ENCODE results near the gene PLAAT3. TPM values are rescaled to one million over a fixed set of nuclear protein-coding genes. Genes with fewer than 3 reads are reported as not detected.
"Not testable (repeated sequence)": the region's sequence is repeated elsewhere in the genome, so short reads cannot be mapped to it uniquely, and the experiment has no call there.

The PLAAT3 gene
- total RNA-seq, 1 experiment from 2014 or later: 198 TPM

DNA sequence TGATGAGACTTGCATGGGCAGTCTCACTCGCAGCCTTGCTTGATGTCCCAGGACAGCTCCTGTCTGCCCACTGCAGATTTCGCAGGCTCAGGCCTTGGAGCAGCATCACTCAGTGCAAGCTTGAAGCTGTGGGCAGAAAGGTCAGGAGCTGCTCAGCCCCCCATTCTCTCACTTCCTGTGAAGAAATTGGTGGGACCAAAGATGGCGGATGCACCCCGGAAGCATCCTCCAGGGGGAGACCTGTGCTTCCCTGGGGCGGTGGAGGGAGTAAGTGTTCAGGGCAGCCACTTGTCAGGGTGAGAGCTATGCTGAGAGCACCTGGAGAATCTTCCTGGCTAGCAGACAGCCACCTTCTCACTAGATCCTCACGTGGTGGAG is 62.4 kb downstream of the PLAAT3 start:
- no peak for DNase-seq (ENCODE audit: low read depth)
- in situ Hi-C loops (cut with HindIII; ENCODE audit: low pct_unique_long_range_greater_than_20kb, low sequenced_read_pairs): no loop called here

DNA sequence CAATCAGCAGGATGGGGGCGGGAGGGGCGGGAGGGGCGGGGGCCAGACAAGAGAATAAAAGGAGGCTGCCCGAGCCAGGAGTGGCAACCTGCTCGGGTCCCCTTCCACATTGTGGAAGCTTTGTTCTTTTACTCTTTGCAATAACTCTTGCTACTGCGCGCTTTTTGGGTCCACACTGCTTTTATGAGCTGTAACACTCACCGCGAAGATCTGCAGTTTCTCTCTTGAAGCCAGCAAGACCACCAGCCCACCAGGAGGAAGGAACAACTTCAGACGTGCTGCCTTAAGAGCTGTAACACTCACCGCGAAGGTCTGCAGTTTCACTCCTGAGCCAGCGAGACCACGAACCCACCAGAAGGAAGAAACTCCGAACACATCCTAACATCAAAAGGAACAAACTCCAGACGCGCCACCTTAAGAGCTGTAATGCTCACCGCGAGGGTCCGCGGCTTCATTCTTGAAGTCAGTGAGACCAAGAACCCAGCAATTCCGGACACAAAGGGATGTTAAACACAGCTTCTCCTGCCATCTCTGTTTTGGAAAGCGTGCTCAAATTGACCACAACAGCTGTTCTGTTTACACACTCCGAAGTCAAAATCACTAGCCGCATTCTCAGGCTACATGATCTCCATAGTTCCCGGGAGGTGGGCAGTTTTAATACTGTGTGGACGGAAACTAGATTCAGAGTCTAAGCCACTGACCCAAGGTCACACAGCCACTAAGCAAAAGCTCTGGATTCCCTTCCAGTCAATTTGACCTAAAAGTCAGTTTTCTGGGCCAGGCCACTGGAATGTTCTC is 62.9 kb downstream of the PLAAT3 start:
- in situ Hi-C loops (cut with HindIII; ENCODE audit: low pct_unique_long_range_greater_than_20kb, low sequenced_read_pairs): no loop called here
- DNase-seq (ENCODE audit: low read depth): no peak

DNA sequence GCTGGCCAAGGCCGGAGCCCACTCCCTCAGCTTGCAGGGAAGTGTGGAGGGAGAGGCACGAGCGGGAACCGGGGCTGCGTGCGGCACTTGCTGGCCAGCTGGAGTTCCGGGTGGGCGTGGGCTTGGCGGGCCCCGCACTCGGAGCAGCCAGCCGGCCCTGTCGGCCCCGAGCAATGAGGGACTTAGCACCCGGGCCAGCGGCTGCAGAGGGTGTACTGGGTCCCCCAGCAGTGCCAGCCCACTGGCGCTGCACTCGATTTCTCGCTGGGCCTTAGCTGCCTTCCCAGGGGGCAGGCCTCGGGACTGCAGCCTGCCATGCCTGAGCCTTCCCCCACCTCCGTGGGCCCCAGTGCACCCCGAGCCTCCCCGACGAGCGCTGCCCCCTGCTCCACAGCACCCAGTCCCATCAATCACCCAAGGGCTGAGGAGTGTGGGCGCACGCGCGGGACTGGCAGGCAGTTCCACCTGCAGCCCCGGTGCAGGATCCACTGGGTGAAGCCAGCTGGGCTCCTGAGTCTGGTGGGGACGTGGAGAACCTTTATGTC is 64.0 kb downstream of the PLAAT3 start:
- DNase-seq (ENCODE audit: low read depth); in situ Hi-C loops (cut with HindIII; ENCODE audit: low pct_unique_long_range_greater_than_20kb, low sequenced_read_pairs): not testable (repeated sequence)

DNA sequence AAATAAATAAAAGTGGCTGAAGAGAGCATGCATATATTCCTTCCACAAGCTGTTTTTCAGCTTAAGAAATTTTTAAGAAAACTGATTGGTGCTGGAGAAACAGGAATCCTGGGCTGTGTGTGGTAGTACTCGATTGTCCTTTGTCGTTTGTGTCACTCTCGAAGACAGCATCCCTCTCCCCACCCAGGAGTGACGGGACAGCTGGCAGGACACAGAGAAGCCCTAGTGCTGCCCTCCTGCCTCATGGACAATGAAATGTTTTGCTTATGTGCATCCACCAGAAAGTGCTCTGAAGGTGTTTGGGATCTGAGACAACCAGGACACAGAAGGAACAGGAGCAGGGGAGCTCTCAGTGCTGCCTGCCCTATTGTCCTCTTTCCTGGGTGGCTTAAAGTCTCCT is 64.8 kb downstream of the PLAAT3 start:
- in situ Hi-C loops (cut with HindIII; ENCODE audit: low pct_unique_long_range_greater_than_20kb, low sequenced_read_pairs): no loop called here
- no peak for DNase-seq (ENCODE audit: low read depth)

DNA sequence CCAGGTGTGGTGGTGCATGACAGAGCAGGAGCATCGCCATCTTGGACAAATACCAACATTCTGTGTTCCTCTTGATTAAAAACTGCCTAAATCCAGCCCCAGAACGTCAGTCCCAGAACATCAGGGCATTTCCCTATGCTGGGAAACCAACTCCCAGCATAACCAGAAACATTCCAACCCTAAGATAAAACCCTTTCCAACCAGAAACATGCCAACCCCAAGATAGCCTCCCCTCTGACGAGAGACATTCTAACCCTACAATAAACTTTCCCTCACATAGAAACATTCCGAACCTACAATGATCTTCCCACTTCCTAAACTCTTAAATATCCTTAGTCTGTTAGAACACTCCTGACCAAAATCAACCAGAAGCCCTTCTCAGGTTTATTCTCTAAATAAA is 66.1 kb downstream of the PLAAT3 start:
- in situ Hi-C loops (cut with HindIII; ENCODE audit: low pct_unique_long_range_greater_than_20kb, low sequenced_read_pairs): no loop called here

DNA sequence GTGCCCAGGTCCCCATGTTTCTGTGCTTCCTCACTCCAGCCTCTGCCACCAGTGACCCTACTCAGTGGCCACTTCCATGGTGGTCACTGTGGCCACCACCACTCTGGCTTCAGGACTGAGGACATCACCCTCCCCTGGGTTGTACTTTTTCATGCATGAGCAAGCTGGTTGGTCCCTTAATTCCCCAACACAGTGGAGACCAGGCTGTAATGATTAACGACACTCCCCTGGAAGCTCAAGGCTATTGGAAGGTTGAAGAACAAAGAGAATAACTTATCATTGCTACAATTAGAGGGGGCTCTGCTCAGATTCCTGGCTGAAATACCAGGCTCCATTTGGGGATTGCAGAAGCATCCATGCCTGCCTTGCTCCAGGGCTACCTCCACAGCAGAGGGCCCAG is 67.2 kb downstream of the PLAAT3 start:
- in situ Hi-C loops (cut with HindIII; ENCODE audit: low pct_unique_long_range_greater_than_20kb, low sequenced_read_pairs): no loop called here
- DNase-seq (ENCODE audit: low read depth): no peak

More for the DNA sequence above, 66.1 kb downstream of the PLAAT3 start:
- DNase-seq (ENCODE audit: low read depth): no peak

DNA sequence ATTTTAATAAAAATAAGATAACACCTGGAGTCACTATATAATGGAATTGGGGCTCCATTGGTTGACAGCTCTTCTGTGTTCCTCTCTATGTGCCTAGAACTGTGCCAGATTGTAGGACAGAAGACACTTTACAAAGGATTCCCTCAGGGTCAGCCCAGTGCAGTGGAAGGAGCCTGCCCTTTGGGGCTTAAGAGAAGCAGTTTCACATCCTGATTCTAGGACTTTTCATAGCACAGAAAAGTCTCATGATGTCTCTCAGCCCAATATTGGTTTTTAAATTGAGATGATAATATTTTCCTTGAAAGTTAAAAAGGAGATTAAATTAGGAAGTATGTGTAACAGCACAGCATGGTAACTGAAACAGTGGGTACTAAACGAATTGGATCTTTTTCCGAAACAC is 70.5 kb downstream of the PLAAT3 start:
- DNase-seq (ENCODE audit: low read depth): no peak
- in situ Hi-C loops (cut with HindIII; ENCODE audit: low pct_unique_long_range_greater_than_20kb, low sequenced_read_pairs): no loop called here

DNA sequence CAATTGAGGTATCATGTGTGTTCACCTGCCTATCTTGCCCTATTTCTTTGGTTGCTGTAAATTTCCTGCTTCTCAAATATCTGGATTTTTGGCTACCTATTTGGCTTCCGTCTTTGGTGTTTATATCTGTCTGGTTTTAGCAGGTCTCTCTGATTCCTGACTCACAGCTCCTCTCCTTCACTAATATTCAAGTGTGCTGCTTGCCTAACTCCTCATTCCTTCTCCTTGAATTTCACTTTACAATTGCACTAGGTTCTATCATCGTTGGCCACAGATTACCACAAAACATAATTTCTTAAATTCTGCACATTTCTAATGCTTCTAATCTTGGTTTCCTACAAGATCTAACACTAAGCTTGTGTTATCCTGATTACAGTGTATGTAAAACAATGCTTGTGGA is 71.7 kb downstream of the PLAAT3 start:
- in situ Hi-C loops (cut with HindIII; ENCODE audit: low pct_unique_long_range_greater_than_20kb, low sequenced_read_pairs); DNase-seq (ENCODE audit: low read depth): not testable (repeated sequence)

DNA sequence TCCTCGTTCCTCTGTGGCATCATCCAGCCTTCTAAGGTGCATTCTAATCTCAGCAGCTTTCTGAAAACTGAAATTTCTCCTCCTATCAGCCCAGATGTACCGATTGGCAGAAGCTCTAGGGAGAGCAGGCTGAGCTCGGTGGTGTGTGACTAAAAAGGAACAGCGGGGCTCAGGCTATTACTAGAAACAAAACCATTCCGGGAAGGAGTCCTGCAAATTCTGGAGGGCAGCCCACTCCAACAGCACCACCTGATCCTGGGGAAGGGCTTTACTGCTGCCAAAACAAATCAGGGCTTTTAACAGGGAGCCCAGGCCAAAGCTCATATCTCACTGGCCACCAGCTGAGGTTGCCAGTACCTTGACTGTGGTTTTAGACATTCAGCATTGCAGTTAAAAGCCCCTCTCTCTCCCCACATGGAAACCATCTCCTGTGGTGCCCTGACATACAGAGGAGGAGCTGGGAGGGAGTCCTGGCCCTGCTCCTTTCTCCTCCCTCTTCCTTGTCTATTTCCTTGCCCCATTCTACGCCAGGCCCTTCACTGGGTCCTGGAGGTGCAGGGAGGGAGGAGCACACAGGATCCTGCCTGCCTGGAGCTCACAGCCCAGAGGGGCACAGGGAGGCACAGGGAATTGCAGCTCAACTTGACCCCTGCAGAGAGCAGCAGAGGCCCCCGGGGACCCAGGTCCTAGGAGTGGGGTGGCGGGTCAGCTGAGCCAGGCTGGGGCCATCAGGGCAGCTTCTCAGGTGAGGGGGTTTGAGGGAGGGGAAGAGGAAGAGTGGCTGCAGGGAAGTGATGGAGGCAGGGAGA is 76.7 kb downstream of the PLAAT3 start:
- DNase-seq (ENCODE audit: low read depth): peak; percentile 28
- in situ Hi-C loops (cut with HindIII; ENCODE audit: low pct_unique_long_range_greater_than_20kb, low sequenced_read_pairs): no loop called here

DNA sequence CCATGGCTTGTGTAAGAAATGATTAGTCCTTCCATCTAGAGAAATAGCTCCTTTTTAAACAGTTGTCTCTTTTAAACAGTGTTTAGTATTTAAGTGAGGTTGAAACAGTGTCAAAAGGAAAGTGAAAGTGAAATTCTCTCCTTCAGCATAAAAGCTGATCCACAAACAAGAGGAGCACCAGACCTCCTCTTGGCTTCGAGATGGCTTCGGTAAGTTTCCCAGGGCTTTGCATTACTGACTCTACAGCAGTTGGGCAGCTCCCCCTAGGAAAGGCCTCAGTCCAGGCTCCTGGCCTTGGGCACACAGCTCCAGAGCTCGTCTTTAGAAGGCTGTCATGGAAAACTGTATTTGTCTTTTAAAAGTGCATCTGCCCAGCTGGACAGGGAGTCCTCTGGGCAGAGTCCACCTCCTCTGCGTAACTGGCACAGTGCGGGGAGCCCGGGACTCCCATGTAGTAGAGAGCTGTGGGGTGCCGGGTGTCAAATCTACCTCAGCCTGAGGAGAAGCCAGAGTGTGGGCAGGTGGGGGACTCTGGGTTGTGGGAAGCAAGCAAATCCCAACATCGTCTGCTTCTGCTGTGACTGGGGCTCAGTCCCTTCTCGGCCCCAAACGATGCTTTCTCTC is 77.5 kb downstream of the PLAAT3 start, which contains the start of gene PLAAT4:
Gene PLAAT4 (plus strand): TSS at position 140 of the 624 bp plus-strand sequence. CDS start 61 bp downstream, at position 201.
- DNase-seq (ENCODE audit: low read depth): peak; percentile 35
- in situ Hi-C loops (cut with HindIII; ENCODE audit: low pct_unique_long_range_greater_than_20kb, low sequenced_read_pairs): no loop called here

DNA sequence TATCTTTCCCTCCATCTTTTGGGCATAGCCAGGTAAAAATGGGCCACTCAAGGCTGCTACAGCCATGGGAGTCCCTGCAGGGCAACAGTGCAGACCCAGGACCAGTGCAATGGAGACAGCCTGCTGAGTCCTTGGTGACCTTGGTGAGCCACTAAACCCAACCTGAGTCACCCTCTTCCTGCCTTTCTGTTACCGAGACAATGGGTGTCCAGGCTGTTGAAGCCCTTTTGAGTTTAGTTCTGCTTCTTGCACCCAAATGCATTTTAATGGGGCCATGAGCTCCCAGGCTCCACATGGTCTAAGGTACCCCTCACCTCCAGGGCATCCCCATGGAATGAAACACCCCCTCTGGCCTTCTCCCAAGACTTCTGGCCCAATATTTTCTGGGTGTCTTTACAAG is 78.5 kb downstream of the PLAAT3 start:
- no peak for DNase-seq (ENCODE audit: low read depth)
- in situ Hi-C loops (cut with HindIII; ENCODE audit: low pct_unique_long_range_greater_than_20kb, low sequenced_read_pairs): no loop called here

DNA sequence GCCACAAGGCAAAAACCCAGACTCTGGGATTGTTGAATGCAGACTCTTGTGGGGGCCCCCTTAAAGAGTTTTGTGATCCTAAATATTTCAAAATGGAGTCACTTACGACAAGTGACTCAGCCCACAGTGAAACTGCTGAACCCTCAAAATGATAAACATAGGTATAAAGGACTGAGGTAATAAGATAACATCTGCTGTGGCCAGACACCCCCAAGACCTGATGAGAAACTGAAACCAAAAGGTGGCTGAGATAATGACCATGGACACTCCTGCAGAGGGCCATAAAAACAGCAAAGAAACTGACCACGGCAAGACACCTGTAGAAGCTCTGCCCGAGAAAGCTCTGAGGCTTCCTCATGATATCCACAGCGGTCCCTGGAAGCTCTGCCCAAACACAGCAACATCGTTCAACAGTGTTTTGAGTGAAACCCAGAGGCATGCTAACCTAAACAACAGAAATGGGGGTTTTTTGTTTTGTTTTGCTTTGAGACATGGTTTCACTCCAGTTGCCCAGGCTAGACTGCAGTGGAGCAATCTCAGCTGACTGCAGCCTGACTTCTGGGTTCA is 79.3 kb downstream of the PLAAT3 start:
- in situ Hi-C loops (cut with HindIII; ENCODE audit: low pct_unique_long_range_greater_than_20kb, low sequenced_read_pairs): no loop called here
- no peak for DNase-seq (ENCODE audit: low read depth)

DNA sequence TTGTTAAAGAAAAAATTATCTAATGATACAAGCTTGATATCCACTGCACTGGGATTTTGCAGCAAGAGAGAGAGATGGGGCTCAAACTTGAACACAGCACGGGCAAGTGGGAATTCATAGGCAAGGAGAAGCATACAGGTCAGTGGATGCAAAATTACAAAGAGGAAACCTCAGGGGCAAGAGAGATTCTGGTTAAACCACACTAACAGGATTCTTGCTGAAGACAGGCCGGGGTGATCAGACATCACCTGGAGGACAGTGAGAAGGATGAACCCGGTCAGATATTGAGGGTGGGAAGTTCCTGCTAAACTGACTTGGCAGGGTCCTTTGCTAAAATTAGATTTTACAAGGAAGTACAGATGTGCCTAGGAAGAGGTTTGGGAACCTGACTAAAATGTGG is 80.2 kb downstream of the PLAAT3 start:
- in situ Hi-C loops (cut with HindIII; ENCODE audit: low pct_unique_long_range_greater_than_20kb, low sequenced_read_pairs): no loop called here
- DNase-seq (ENCODE audit: low read depth): no peak

DNA sequence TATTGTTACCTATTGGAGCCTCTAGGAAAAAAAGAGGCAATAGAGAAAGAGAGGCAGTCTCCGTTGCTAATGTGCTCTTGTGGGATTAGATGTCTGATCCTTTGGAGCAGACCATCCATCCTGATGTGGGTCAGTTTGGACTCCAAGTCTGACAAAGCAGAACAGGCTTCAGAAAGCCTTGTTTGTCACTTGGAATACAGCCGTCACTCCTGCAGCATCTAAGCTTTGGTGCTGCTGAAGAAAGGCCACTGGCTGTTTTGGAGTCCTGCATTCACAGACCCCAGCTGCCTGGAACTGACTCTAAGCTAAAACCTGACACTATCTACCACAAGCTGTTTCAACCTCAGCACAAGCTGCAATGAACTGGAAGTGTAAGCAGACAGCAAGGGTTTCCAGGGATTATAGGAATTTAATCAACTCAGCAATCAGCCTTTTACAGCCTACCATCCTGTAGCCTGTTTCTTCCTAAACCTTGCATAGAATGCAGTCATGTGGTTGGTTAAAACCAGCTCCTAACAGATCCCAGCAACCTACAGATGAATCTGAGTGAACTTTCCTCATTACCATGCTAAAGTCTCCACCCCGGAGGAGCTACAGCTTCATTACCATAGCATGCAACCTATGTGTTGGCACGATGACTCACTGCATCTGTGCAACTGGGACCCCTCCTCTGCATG is 81.3 kb downstream of the PLAAT3 start:
- no peak for DNase-seq (ENCODE audit: low read depth)
- in situ Hi-C loops (cut with HindIII; ENCODE audit: low pct_unique_long_range_greater_than_20kb, low sequenced_read_pairs): no loop called here

DNA sequence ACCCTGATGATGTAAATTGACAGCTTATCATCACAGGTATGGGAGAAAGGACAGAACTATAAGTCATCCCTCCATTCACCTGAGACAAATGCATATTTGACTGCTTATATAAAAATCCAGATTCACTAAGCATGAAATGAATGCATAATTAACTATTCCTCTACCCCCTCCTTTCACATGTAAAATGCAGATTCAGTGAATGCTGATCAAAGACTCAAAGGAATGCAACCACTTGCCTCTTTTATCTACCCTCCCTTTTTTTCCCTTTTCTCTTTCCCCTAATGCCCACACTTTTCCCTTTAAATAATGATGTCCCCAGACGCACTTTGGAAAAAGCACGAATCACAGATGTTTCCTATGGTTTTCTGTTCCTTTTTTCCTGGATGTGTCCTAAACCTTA is 82.1 kb downstream of the PLAAT3 start:
- in situ Hi-C loops (cut with HindIII; ENCODE audit: low pct_unique_long_range_greater_than_20kb, low sequenced_read_pairs): no loop called here
- DNase-seq (ENCODE audit: low read depth): no peak

DNA sequence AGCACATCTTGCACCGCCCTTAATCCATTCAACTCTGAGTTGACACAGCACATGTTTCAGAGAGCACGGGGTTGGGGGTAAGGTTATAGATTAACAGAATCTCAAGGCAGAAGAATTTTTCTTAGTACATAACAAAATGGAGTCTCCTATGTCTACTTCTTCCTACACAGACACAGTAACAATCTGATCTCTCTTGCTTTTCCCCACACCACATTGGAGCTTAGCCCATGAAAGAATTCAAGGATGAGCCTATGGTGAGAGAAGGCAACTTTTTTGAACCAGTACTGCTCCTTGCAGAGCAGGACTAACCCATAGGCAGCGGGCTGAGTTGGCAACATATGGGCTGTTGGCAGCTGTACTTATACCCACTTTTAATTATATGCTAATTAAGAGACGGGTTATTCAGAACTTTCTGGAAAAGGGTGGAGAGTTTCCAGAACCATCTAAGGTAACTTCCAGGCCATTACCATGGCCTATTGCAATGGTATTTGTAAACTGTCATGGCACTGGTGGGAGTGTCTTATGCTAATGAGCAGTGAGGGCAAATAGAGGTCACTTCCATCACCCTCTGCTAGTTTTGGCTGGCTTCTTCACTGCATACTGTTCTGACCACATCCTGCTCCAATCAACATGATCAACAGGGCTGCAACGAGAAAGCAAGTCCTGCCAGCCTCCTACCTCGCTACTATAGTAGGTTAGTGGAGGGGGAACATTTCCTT is 83.0 kb downstream of the PLAAT3 start:
- DNase-seq (ENCODE audit: low read depth): peak; percentile 88
- in situ Hi-C loops (cut with HindIII; ENCODE audit: low pct_unique_long_range_greater_than_20kb, low sequenced_read_pairs): not testable (repeated sequence)

DNA sequence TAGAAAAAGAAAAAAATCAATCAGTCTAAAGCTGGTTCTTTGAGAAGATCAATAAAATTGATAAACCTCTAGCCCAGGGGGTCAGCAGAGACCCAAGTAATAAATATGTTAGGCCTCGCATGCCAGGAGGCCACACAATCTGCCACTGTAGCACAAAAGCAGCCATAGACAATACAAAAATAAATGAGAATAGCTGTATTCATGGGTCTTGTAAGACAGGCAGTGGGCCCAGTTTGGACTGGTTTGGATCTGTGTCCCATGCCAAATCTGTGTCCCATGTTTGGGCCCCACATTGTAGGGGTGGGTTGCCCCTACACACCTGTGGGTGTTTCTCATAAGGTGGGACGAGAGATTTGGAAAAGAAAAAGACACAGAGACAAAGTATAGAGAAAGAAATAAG is 84.2 kb downstream of the PLAAT3 start:
- DNase-seq (ENCODE audit: low read depth): no peak
- in situ Hi-C loops (cut with HindIII; ENCODE audit: low pct_unique_long_range_greater_than_20kb, low sequenced_read_pairs): no loop called here
